HepG2 (cell line): Measurements from ENCODE around the gene CTU2. TPM values are rescaled to one million over a fixed set of nuclear protein-coding genes. Genes with fewer than 3 reads are reported as not detected.
A peak's percentile ranks its signal among the peaks of the same experiment; 100 is the strongest.

Source experiments
- AGO2 ChIP-seq: fragments of 200-400 bp; formaldehyde crosslinking; optimal IDR thresholded peaks from 2 replicates; pipeline ENCODE3; 2017; ENCODE audit warnings: mild to moderate bottlenecking, low read depth, low read length, moderate library complexity
- HBP1 ChIP-seq: IDR thresholded peaks from 2 replicates; pipeline ENCODE4 v1.6.1; 2016; ENCODE audit warnings: low read depth, control low read depth
- HOXA9 ChIP-seq: sonication (generic); formaldehyde crosslinking; IDR thresholded peaks from 2 replicates; pipeline ENCODE4 v1.8.1; 2022; ENCODE audit warnings: missing genetic modification reagents, mild to moderate bottlenecking, moderate library complexity, borderline replicate concordance
- JARID2 ChIP-seq: sonication (generic); formaldehyde crosslinking; IDR thresholded peaks from 2 replicates; pipeline ENCODE4 v1.8.1; 2023; ENCODE audit warnings: missing genetic modification reagents, inconsistent platforms; ENCODE audit not compliant: insufficient replicate concordance
- MIXL1 ChIP-seq: IDR thresholded peaks from 2 replicates; pipeline ENCODE4 v1.6.1; 2016
- MTA1 ChIP-seq: sonication (generic); formaldehyde crosslinking; IDR thresholded peaks from 2 replicates; pipeline ENCODE4 v1.4.0; 2020; ENCODE audit warnings: missing genetic modification reagents, mild to moderate bottlenecking, borderline replicate concordance
- RAD21 ChIP-seq: fragments of 450-650 bp; formaldehyde crosslinking; IDR thresholded peaks from 2 replicates; pipeline ENCODE4 v1.5.0; 2020; ENCODE audit warnings: mild to moderate bottlenecking
- RNF219 ChIP-seq: sonication (generic); formaldehyde crosslinking; IDR thresholded peaks from 2 replicates; pipeline ENCODE4 v1.5.0; 2020; ENCODE audit warnings: mild to moderate bottlenecking, missing genetic modification reagents
- SALL1 ChIP-seq: sonication (generic); formaldehyde crosslinking; IDR thresholded peaks from 2 replicates; pipeline ENCODE4 v1.8.0; 2022; ENCODE audit warnings: mild to moderate bottlenecking, missing genetic modification reagents
- SALL2 ChIP-seq: sonication (generic); formaldehyde crosslinking; IDR thresholded peaks from 2 replicates; pipeline ENCODE4 v1.8.1; 2023; ENCODE audit warnings: mild to moderate bottlenecking, missing genetic modification reagents, inconsistent platforms
- SRF ChIP-seq: IDR thresholded peaks from 2 replicates; pipeline ENCODE4 v1.6.1; 2011; ENCODE audit warnings: mild to moderate bottlenecking, low read depth, low read length, moderate library complexity
- SSRP1 ChIP-seq: IDR thresholded peaks from 2 replicates; pipeline ENCODE4 v1.6.1; 2016; ENCODE audit warnings: control low read depth
- ZNF264 ChIP-seq: sonication (generic); formaldehyde crosslinking; IDR thresholded peaks from 2 replicates; pipeline ENCODE4 v1.4.0; 2020; ENCODE audit warnings: missing genetic modification reagents
- ZNF350 ChIP-seq: sonication (generic); formaldehyde crosslinking; IDR thresholded peaks from 2 replicates; pipeline ENCODE4 v1.4.0; 2020; ENCODE audit warnings: mild to moderate bottlenecking, low read depth, missing genetic modification reagents, borderline replicate concordance
- ZNF460 ChIP-seq: sonication (generic); formaldehyde crosslinking; IDR thresholded peaks from 2 replicates; pipeline ENCODE4 v1.5.1; 2020; ENCODE audit warnings: missing genetic modification reagents, mild to moderate bottlenecking, borderline replicate concordance
- ZNF510 ChIP-seq: sonication (generic); formaldehyde crosslinking; IDR thresholded peaks from 2 replicates; pipeline ENCODE4 v1.4.0; 2020; ENCODE audit warnings: low read depth, mild to moderate bottlenecking, missing genetic modification reagents
- ZNF607 ChIP-seq: sonication (generic); formaldehyde crosslinking; IDR thresholded peaks from 2 replicates; pipeline ENCODE4 v1.5.1; 2020; ENCODE audit warnings: missing genetic modification reagents, mild to moderate bottlenecking, borderline replicate concordance
- polyA plus RNA-seq, 8 experiments: library from polyadenylated mRNA; depleted of rRNA in 3 of 8; stranded (reverse) in 7 of 8; unstranded in 1 of 8; fragments of >200 nt; fragmentation: Illumina TruSeq in 4 of 8; extraction: Trizol in 4 of 8; gene quantifications; 2 replicates each; pipeline versions ENCODE4 v1.2.1 to v1.2.3, GENCODE V29; 2011 to 2016; ENCODE audit warnings: low read depth in 4 of 8, missing spikeins in 1 of 8, mixed read lengths in 1 of 8; ENCODE audit not compliant: insufficient read depth in 1 of 8
- total RNA-seq, 5 experiments: library from RNA; depleted of rRNA; stranded (reverse); fragments of >200 nt; fragmentation: Illumina TruSeq; extraction: Trizol; gene quantifications; 2 replicates each; pipeline ENCODE4 v1.2.3, GENCODE V29; 2016; ENCODE audit warnings: low read depth in 1 of 5
- TF ChIP-seq, protein P1 (sequence below): sonication (generic); formaldehyde crosslinking; IDR thresholded peaks from 2 replicates; pipeline ENCODE4 v1.5.1; 2020; ENCODE audit warnings: mild to moderate bottlenecking, missing genetic modification reagents, moderate library complexity
- TF ChIP-seq, protein P2 (sequence below): IDR thresholded peaks from 2 replicates; pipeline ENCODE4 v1.6.1; 2016; ENCODE audit warnings: missing genetic modification reagents, missing compliant biosample characterization

The CTU2 gene
- total and polyA plus RNA-seq, 2 of the 13 experiments (the other 11 are each of a cell fraction or from before 2014, with no cell fraction given) = 13.3 to 21.9 TPM

- TF ChIP-seq ZNF264 (CRISPR knock-in tag) (no peak), RNF219 (no peak), RAD21 (peak; percentile 21; the same call in 1 of the 2 replicates), MIXL1 (CRISPR knock-in tag) (no peak), HBP1 (CRISPR knock-in tag) (no peak), MTA1 (CRISPR knock-in tag) (peak; percentile 40; the same call in 1 of the 2 replicates), ZNF460 (CRISPR knock-in tag) (no peak), SSRP1 (no peak), HOXA9 (CRISPR knock-in tag) (no peak), AGO2 (no peak), SRF (no peak), ZNF607 (CRISPR knock-in tag) (no peak), ZNF350 (CRISPR knock-in tag) (0 out of 2 replicates have a peak, but pooled peaks have one; percentile 39), ZNF510 (CRISPR knock-in tag) (no peak), JARID2 (no peak), SALL2 (CRISPR knock-in tag) (no peak), SALL1 (CRISPR knock-in tag) (no peak)
- TF ChIP-seq, protein P1, sequence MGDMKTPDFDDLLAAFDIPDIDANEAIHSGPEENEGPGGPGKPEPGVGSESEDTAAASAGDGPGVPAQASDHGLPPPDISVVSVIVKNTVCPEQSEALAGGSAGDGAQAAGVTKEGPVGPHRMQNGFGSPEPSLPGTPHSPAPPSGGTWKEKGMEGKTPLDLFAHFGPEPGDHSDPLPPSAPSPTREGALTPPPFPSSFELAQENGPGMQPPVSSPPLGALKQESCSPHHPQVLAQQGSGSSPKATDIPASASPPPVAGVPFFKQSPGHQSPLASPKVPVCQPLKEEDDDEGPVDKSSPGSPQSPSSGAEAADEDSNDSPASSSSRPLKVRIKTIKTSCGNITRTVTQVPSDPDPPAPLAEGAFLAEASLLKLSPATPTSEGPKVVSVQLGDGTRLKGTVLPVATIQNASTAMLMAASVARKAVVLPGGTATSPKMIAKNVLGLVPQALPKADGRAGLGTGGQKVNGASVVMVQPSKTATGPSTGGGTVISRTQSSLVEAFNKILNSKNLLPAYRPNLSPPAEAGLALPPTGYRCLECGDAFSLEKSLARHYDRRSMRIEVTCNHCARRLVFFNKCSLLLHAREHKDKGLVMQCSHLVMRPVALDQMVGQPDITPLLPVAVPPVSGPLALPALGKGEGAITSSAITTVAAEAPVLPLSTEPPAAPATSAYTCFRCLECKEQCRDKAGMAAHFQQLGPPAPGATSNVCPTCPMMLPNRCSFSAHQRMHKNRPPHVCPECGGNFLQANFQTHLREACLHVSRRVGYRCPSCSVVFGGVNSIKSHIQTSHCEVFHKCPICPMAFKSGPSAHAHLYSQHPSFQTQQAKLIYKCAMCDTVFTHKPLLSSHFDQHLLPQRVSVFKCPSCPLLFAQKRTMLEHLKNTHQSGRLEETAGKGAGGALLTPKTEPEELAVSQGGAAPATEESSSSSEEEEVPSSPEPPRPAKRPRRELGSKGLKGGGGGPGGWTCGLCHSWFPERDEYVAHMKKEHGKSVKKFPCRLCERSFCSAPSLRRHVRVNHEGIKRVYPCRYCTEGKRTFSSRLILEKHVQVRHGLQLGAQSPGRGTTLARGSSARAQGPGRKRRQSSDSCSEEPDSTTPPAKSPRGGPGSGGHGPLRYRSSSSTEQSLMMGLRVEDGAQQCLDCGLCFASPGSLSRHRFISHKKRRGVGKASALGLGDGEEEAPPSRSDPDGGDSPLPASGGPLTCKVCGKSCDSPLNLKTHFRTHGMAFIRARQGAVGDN = peak; percentile 37
- TF ChIP-seq, protein P2, sequence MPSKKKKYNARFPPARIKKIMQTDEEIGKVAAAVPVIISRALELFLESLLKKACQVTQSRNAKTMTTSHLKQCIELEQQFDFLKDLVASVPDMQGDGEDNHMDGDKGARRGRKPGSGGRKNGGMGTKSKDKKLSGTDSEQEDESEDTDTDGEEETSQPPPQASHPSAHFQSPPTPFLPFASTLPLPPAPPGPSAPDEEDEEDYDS = no peak
Measured at GRCh38 chr16:88685156-88686061, 20.9 kb upstream of the CTU2 start (continued).
